Lung microvascular endothelial cell (primary cell): Measurements from ENCODE around the gene MITF. TPM values are rescaled to one million over a fixed set of nuclear protein-coding genes. Genes with fewer than 3 reads are reported as not detected.

Source experiments
- DNase-seq, 2 donors: peaks; one replicate each; pipeline versions ENCODE4 v3.0.0 to v3.0.0-alpha.2; 2010; ENCODE audit warnings: low read depth in 2 of 2
- total RNA-seq: library from RNA; depleted of rRNA; stranded (reverse); fragments of >200 nt; gene quantifications from 2 replicates; pipeline ENCODE4 v1.2.1, GENCODE V29; 2014

Gene MITF
- total RNA-seq, 1 donor from 2014 or later = 4.4 TPM

DNA sequence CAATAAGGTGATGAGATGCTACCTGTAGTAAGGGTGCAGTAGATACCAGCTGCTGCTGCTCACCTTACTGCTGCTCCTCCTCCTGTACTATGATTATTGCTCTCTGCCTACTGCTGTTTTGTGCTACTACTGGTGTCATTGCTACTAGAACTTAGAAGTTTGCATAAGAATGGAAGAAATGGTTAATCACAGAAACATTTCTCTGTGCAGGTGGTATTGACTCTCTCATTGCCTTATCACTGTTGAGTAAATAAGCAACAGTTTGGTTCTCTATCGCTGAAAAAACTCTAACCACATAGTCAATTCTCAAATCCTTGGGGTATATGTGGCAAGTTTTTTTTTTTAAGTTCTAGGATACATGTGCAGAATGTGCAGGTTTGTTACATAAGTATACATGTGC lies 16.5 kb downstream of the MITF start:
- DNase-seq = no peak

DNA sequence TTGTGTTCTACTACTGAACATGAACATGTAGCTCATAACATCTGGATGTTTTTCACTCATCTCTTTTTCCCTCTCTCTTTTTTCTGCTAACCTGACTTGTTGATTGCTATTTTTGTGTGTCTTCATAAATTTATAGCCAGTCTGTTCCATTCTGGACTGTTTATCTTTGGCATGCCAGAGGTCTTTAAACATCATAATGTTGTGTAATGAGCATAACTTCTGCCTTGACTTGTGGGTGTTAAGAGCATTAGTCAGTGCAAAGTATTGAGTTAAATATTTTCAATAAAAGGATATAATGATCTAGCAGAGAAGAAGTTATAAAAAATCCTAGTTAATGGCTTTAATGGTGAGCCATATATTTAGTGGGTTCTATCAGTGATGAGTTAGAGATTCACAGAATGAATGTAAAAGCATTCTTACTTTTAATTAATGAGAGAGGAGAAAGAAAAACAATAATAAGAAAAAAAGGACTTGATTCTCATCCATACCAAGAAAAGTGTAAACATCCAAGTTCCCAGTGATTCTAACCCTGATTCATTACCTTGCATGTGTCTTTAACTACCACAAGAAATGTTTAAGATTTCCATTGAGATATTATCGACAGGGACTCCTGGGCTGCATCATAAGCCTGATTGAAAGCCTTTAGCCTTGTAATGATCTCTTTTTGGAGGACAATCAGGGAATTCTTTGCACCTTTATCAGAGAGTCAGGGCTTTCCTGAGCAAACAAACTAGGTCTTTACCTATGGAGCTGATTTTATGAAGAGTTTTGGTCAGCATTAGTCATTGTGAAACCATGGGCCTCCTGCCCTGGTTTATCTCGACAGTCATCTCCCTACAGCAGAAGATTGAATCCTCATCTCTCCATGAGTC lies 22.9 kb downstream of the MITF start:
- peak in 1 of 2 donors; percentile 19 for DNase-seq

DNA sequence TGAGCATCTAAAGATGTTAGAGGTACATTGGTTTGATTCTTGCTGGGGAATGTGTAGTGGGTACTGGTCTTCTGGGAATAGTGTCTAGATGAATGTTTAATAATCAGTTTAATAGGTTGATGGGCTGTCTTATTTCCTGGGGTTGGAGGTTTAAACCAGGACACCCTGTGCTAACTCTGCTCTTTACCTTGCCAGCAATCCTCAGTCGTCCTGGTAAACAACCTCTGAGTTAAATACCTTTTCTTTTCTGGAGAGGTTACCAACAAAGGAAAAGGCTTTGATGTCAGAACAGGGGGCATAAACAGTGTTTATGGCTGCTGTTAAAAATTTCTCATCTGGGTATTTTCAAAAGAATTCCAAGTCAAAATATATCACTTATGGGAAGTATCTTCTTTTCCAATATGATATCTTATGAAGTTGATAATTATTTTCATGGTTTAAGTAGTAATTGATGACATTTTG lies 23.5 kb downstream of the MITF start:
- no peak for DNase-seq

DNA sequence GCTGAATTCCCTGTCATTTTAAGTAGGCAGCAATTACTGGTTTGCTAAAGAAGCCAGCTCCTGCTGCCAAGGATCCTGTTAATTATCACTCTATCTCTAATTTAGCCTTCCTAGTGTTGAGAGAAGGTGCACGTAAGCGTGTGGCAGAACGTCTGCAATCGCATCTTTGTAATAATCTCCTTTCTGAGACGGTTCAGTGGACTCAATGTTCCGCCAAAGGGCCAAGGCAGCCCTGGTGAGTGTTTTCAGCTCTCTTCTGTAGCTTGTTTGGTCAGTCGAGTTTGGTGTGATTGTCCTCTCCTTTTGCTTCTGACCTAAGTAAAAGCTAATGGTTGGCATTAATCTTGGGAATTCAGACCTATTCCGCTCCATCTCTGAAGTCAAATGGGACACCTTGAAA lies 24.2 kb downstream of the MITF start:
- no peak for DNase-seq

DNA sequence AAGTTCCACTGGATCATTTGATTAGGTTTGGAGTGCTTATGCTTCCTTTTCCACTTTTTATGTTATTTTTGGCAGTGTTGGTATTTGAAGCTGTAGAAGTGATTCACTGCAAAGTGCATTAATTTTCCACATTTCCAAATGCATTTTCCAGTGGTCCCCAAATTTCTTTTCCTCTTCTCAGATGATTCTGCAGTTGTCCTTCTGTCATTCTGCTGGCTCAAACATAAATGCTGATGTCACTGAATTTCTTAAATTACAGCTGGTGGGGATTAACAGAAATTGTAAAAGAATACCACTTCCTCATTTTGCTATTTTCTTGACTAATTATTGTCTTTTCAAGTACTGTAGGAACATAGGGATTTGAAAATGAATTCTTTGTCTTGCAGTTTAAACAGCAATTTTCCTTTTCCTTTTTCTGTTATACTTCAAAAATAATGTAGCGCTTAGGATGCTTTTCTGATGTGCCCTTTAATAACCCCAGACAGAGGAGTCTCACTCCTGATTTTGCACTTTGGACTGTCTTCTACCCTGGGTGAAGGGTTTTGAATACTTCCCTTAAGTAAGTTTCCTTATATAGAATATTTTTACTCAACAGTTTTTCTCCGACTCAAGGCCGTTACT lies 25.0 kb downstream of the MITF start:
- DNase-seq = peak in 1 of 2 donors; percentile 94

DNA sequence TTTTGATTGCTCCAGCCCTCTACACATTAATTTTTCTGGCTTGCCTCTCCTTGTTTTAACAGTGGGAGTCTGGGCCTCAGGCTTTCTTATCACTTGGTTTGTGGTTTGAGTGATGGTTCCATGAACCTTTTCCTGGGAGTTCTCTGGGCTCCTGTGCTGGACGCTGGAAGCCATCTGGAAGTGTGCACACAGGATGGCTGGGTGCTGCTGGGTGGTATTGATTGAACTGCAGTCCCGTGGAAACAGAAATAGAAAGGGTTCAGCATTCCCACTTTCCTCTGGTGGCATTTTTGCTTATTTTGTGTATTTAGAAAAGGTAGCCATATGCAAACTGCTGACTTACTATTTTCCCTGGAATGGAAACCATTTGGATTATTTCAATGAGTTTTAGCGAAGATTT lies 25.6 kb downstream of the MITF start:
- no peak for DNase-seq

DNA sequence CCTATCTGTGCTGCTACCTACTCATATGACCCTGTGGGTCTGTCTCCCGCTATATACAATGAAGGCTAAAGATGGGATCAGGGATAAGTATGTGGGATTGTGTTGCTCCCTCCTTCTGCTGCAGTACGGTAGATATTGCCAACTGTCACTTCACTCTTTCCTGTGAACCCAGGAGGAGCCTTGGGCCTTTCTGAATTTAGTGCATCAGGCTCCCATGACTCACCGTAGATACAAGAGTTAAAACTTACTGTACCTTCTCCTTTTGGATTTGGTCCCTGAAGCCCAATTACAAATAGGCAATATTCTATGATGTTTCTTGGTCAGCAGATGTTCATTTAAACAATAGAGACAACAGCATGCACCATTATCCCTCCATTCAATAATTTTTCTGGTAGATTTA lies 27.4 kb downstream of the MITF start:
- DNase-seq = no peak

DNA sequence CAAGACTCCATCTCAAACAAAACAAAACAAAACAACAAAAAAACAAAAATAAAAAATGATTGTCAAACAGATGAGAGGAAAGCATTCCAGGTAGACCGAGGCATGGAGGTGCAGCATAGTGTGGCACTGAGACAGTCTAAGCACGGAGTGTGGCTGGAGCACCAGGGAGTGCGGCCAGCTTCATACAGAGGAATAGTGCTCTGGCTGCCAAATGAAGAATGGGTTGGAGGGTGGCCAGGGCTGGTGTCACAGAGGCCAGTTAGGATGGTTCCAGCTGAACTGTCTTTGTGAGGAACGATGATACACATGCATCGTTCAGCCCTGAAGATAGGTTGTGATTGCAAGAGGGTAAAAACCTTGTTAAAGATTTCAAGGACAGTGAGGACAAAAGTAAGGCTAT lies 28.3 kb downstream of the MITF start:
- DNase-seq = peak in 1 of 2 donors; percentile 92

DNA sequence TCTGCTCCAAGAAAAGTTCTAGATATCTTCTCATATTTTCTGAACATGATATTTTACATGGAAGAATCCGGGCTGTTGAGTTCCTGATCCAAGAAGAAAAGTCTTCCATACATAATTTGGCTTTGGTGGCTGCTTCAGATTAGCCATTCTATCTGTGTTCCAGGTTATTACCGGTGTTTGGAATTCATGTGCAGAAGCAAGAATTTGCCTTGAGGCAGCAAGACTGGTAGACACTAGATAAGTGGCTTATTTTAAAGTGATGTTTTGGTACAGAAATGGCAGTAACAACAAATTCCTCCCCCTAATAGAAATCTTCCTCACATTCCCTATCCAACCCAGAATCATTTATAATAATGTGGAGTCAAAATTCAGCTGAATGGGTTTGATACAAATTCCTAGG lies 29.2 kb downstream of the MITF start:
- no peak for DNase-seq

DNA sequence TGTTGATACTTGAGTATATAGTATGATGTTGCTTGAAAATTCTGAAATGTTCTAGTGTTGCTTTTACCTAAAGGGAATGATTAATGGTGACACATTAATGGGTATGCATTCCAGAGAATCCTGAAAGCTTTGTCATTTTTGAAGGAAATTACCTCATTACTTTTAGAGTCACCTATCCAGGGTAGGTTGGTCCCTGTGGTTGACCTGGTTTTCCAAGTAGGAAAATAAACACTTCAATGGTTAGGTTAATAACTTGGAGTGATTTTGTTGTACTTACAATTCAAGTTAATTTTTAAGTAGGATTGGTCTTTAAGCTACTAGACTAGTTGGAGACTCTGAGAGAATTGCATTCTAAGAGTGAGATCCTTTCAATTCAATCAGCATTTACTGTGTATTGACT lies 31.0 kb downstream of the MITF start:
- DNase-seq = peak; percentile 27 to 48

DNA sequence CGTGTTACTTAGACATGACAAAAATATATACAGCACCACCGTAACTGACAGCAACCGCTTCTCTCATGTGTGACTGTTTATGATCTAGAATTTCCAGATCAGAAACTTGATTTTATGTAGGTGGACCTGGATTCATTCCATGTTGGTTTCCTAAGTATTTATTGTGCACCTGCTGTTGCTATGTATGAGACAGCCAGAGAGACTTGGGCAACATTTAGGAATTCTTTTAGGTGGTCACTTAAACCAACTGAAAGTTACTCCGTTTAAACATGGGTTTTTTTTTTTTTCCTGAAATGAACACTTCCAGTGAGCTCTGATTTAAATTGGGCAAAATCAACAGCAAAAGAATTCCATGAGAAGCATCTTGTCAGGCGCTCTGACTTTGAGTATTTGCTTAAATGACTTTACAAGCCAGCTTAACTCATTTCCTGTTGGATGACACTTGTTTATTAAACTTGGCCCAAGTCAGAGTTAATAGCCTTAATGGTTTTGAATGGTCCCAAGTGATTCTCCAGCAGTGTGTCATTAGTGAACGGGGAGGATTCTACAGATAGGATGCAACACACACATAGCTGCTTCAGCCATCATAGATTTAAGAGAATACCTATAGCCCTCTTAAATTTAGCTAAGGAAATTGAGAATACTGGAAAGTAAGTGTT lies 31.8 kb downstream of the MITF start:
- peak; percentile 18 to 41 for DNase-seq

DNA sequence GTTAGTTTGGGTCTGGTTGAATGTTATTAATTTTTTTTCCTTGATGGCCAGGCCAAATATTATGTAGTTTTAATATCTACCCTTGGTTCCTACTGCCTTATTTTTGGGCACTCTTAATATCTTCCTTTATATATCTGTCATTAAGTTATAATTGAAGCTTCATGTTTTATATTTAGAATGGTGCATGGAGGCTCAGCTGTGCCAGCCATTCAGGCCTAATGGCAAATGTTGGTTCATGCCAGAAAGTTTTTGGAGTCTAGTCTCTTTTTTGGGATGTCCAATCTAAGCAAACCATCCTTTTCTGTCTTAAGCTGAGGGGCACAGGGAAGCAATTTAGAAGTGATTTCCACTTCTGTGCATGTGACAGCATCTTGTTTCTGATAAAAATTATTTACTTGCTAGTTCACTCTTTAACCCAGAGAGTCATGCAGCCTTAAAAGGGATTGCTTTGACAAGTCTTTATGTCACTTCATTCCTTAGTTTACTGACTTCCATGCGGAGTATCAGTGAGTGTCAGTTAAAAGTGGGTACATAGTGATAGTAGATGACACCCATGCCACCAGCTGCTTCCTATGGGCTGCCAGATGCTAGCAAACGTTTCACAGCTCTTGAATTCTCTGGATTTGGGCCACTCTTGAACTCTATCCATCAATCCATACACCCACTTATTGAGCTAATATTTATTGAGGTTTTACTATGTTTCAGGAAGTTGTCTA lies 33.0 kb downstream of the MITF start:
- DNase-seq = no peak

DNA sequence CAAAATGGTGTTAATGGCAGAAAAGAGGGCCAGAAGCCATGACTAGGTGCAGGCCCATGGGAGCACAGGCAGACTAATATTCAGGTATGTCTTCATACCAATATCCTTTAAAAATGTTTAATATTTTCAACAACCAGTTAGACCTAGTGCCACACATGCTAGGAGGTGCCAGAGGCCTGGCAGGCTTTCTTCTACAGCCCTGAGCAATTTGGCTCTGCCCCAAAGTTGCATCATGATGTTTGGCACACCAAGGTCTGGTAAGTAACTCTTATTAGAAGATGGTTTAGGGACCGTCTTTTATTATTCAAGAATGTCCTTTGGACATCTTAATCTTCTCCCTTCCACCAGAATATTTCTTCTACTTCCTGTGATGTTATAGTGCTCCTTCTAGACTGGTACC lies 34.8 kb downstream of the MITF start:
- no peak for DNase-seq

DNA sequence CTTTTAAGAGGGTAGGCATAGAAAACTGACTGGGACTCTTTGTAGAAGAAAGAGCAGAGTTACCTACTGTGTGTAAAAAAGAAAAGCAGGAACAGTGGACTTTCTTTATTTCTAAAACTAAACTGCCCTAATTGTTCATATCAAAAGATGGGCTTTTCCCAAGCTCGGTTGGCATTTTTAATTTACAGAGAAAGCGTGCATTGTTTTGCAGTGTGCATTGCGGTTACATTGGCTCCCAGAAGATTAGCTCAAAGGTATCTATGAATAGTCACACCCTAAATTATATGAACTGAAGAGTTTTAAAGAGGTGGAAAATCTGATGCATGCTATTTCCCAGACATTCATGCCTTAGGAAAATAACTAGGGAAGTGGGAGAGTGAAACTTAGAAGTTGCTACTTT lies 36.5 kb downstream of the MITF start:
- DNase-seq = no peak

DNA sequence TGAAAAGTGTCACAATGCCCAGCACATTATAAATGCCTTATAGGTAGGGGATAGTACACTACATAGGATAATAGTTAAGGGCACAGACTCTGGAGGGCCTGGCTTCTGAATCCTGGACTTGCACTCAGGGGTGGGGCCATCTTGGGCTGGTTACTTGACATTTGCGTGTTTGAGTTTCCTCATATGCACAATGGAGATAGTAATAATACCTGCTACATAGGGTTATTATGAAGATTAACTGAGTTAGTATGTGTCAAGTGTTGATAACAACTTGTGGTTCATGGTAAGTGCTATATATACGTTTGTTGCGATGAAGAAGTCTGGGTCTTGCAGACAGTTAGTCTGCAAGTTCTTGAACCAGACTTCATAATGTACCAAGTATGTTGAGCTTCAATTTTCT lies 37.0 kb downstream of the MITF start:
- no peak for DNase-seq

DNA sequence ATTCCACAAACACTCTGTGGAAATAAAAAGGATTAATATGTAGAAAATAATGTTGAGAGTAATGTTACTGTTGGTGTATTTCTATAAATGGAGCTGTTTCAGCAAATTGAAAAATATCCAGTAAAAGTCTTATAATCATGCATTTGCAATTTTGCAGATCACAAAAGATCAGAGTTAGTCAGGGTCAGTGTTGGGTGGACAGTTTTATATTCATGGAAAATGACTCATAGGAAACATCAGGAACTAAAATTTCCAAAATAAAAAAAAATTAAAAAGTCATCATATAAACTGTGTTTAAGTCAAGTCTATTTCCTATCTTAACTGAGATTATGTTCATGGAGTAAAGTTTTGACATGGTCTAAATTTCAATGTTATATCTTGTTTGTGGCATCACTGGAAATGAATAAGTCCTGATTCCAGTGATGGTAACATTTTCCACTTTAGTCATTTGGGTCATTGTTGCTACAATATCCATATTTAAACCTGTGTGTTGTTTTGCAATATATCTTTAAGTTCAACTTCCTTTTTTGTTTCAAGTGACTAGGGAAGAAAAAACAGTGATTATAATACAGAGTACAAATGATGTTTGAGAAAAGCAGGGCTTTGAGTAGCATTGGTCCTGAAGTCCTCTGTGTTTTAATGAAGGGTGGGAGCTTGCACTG lies 37.8 kb downstream of the MITF start:
- DNase-seq = peak; percentile 22 to 82

DNA sequence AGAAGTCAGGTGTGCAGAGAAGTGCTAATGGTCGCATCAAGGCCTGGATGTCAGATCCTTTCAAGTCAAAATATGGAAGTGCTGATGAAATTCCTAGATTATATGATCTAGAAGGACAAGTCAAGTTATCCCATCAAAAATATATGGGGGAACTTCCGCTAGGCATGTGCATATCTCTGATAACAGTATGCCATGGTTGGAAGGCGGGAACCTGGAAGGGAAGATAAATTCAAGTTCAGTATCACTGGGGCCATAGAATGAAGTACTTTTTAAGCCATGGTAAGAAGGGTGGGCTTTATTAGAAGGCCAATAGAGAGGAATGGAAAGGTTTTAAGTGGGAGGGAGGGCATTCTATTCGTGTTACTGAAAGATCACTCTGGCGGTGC lies 38.3 kb downstream of the MITF start:
- no peak for DNase-seq

DNA sequence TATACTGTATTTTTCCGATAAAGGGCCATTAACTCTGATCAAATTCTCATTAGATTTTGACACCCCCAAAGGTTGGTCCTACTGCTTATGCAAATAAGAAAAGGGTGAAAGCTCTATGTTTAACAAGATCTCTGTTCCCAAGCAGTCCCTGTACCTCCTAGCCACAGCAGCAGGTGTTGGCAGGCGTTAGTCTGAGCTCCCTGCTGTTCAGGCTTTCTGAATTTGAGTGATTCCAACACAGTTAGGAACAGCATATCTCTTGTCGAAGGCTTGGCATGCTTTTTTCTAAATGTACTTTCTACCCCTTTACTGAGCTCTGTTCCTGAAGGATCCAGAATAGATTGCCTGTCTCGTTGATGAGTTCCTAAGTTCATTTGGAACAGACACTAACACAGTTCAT lies 42.3 kb downstream of the MITF start:
- DNase-seq = no peak

DNA sequence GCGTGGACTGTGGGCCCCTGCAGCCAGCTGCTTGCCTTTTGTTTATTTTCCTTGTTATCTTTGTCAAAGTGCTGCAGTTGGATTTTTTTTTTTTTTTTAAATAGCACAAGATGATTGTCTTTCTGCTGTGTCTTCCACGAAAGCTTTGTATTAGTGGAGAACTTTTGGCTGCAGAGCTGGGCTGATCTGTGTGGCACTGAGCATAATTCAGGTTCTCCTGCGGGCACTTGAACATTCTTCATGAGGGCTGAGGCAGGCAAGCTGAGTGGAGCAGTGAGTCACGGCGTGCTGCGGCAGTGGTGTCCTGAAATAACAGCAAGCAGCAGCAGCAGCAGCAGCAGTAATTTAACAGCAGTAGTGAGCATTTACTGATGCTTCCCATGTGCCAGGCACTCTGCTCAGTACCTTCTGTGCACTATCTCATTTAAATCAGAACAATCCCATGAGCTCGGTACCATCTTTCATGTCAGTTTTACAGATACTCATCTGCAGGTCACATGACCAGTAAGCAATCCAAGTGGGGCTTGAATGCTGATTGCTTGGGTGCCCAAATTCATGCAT lies 45.8 kb downstream of the MITF start:
- DNase-seq = peak; percentile 59 to 64

DNA sequence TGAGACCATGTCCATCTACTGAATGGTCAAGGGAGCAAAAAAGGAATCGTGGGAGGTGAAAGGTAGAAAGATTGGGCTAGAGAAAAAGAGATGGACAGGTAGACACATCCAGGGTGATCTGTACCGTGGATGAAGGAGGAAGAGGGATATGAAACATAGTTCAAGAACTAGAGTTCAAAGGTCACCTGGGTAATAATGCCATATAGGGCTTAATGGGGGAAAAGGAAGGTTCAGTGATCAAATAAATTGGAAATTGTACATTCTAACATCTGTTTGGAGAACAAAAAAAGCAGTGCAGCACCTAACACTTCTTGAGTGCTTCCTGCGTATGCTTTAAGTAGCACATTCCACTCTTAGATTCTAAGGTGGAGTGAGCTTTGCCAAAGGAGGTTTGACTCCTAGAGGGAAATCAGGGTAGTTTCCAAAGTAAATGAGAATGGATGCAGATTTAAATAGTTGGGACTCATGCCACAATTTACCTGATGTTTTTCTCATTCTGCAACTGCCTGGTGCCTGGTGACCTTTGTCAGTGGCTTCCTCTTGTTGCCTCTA lies 46.6 kb downstream of the MITF start:
- peak in 1 of 2 donors; percentile 62 for DNase-seq

DNA sequence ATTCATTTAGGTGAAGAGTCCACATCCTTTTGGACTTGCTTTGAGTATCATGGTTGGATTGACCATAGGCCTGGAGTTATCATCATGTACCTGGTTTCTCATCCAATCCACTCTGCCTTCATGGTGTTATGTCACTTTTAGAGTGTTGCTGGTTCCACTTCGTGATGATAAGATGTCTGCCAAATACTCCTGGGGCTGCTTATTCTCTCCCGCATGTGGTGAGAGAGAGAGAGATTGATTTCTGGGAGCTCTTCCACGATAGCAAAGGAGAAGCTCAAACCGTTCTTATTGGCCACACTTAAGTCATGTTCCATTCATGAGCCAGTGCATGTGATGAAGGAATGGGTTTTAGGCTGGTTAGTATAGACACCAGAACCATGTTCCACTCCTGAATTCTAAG lies 47.6 kb downstream of the MITF start:
- no peak for DNase-seq
